ENCODE results near the gene APCDD1.
"Not testable (repeated sequence)": the region's sequence is repeated elsewhere in the genome, so short reads cannot be mapped to it uniquely, and the experiment has no call there.

Gene APCDD1

DNA sequence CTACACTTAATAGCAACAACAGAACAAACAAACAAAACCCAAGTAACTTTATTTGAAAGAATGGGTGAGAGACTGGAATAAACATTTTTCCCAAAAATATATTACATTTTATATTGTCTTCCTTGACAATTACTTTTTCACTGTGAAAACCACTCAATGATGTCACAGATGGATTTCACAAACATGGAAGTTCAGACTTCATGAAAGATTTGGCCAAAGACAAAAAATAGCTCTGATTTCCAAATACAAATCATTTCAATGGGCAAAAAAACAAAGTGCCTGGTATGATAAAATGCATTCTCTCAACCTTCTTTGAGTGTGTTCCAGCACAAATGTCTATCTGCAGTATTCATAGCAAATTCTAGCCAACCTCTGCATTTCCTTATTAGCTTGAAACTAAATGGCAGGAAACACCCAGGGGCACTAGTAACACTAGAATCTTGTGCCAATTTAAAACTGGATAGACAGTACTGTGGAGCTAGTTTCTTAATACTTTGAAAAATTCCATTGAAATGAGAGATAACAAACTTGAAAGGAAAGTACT is 42.8 kb downstream of the APCDD1 start:
- DNase-seq, result no peak

DNA sequence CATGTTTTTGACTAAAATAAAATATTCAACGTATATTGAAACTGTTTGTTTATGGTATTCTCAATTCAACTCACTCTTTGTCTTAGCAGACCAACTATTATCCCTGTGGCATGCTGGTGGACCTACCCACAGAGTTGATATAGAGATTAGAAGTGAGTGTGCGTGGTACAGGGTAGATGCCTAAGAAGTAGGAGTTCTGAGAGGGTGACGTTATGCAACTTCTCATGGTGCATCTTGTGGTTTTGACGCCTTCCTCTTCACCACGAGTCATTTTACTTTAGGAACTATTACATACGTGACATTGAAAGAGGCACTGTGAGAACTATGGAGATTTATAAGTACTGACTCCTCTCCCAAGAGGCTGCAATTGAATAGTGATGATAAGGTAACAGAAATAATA is 44.8 kb downstream of the APCDD1 start:
- peak; percentile 73 for DNase-seq

DNA sequence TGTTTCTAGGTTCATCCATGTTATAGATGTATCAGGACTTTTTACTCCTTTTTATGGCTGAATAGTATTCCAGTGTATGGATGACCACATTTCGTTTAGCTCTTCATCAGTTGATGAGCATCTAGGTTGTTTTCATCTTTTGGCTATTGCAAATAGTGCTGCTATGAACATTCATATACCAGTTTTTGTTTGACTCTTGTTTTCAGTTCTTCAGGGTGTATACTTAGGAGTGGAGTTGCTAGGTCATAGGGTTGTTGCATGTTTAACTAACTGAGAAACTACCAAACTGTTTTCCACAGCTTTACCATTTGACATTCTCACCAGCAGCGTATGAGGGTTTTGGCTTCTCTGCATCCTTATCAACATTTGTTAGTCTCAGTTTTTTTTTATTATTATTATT is 45.6 kb downstream of the APCDD1 start:
- DNase-seq, result no peak

DNA sequence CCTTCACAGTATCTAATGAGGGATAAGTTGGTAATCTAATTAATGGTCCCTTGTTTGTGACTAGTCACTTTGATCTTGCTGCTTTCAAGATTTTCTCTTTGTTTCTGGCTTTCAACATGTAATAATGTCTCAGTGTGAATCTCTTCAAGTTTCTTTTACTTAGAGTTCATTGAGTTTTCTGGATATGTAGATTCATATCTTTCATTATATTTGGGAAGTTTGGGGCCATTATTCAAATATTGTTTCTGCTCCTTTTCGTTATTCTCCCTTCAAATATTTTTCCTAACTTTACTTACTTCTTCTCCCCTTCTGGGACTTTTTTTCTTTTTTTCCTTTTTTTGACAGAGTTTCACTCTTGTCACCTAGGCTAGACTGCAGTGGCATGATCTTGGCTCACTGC is 50.3 kb downstream of the APCDD1 start:
- DNase-seq, result no peak

DNA sequence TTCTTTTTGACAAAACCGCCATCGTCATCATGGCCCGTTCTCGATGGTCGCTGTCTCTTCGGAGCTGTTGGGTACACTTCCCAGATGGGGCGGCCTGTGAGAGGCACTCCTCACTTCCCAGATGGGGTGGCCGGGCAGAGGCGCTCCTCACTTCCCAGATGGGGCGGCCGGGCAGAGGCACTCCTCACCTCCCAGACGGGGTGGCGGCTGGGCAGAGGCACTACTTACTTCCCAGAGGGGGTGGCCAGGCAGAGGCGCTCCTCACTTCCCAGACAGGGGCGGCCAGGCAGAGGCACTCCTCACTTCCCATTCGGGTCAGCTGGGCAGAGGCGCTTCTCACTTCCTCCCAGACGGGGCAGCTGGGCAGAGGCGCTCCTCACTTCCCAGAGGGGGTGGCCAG is 51.5 kb downstream of the APCDD1 start:
- DNase-seq, result not testable (repeated sequence)

DNA sequence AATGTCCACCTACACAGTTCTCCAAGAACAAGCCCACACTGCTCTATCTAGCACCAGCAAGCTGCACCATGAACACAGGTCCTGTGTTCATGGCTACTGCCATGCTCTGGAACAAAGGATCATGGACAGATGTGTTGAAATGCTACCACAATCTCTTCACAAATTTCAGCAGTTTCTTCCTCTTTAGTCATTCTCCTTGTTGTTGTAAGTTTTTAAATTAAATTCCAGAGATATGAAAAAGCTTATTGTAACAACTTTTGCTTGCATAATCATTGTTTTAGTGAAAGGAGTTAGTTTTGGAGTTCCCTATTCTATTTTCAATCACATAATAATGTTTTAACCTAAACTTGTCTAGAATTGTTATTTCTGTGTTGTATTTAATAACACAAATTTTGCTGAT is 54.2 kb downstream of the APCDD1 start:
- DNase-seq, result no peak

DNA sequence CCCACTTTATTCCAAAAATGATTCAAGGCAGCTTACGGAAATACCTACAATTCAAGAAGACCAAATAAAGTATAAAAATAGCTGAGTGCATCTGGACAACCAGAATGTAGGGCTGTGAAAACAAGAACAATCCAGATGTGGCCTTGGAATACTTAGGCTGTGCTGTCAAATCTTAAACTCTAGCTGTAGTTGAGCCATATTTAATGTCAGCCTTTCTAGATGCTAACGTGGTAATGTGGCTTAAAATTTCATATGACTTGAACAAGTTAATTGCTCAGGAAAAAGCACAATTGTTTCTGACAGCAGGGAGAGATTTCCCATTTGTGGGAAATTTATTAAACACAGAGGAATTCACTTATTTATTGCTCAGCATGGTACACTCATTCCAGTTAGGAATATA is 56.8 kb downstream of the APCDD1 start:
- no peak for DNase-seq

DNA sequence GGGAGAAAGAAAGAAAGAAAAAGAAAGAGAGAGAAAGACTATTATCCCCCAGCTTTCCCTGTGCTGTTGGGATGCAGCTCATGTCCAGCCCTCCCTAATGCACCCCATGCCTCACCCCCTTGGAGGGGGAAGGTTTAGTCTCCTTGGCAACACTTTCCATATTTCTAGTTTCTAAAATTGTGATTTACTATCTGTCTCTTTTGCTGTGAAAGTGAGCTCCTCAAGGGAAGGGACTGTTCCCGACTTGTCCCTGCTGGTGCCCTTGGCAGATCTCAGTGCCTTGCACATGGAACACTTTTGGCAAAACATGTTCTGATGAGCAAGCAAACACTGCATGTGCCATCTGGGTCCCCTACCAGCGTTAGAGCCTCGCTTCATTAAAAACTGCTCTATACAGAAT is 59.6 kb downstream of the APCDD1 start:
- DNase-seq, result no peak

DNA sequence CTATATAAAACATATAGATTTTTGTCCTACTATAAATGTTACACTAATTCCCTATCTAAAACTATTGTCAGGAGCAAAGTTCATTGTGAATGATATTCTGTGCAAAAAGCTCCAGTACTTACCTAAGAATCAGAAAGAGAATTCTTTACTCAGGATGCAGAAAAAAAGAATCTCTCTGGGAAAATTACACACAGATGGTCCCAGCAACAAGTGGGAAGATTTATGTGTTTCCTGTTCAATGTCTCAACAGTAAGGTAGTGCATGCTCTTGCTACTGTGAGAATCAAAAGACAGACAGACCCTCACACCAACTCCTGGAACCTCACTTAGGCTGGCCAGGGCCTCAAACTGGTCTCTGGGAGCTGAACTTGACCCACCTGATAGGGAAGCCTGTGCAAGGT is 60.2 kb downstream of the APCDD1 start:
- DNase-seq, result no peak

DNA sequence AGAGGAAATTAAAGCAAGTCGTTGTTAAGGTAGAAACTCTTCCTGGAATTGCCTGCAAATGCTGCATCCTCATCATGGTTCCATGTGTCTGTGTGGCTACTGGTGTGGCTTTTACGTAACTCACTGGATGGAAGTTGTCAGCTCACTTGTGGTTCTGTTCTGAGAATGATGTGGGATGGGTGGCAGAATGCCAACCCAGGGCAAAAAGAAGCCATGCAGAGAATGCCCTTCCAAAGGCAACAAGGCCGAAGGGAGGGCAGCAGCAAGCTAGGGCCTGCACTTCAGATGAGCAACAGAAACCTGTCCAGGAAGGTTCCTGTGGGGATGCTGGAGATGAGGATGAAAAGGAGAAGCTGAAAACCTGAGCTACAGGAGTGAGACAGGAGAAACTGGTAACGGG is 61.0 kb downstream of the APCDD1 start:
- no peak for DNase-seq

DNA sequence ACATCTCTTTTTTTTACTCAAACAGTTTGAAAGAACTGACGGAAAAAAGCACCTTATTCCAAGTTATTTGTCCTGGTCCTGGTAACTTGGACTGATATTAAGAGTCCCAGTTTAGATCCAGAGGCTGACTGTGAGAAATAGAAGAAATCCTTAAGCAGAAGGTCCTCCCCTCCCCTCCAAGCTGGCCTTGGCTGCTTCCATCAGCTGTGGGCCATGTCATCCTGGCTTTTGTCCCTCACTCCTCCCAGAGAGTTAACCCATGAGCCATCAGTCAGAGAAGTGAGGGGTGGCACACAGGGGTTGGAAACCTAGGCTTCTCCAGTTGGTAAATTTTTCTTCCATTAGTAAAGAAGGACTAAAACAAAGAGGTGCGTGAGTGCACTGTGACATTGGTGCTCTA is 61.6 kb downstream of the APCDD1 start:
- no peak for DNase-seq

DNA sequence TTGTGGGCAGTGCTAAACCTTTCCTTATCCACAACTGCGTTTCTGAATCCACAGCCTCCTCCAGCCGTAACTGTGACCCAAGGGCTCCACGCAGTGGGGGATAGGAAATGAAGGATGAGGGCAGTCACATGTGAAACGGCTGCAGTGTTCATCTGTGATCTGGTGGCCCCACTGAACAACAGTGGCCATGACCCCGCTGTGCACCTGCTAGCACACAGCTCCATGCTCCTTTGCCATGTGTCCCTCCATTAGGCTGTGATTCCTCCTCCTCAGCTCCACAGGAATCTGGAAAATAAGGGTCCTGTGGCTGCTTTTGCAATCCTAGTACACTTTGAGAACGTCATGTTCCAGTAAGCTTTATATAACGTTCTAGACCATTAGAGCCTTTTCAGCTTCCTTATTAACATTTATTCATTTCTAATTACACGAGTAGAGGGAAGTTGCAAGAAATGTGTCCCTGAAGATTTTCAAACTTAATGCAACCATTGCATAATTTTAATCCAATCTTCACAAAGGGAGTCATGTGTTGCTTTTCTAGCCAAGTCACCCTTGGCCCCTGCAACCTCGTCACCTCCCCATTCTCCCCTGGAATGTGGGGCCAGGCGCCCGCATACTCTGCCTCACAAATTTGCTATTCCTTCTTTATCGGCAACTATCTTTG is 64.3 kb downstream of the APCDD1 start:
- DNase-seq, result peak; percentile 70

DNA sequence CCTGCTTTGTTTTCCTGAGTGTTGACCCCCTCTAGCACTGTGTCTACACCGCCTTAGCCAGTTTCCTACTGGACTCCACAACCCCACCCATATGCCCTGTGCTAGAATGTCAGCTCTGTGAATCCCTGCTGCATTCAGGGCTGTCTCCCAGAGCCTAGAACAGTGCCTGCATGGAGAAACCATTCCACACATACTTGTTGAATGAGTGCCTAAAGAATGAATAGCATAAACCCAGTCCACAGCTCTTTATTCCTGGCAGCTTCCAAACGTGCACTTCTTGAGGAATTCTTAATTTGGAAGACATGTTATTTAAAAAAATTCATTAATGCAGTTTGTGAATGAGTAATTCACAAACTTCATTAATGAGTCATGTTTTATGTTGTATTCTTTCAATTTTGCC is 64.9 kb downstream of the APCDD1 start:
- DNase-seq, result no peak

DNA sequence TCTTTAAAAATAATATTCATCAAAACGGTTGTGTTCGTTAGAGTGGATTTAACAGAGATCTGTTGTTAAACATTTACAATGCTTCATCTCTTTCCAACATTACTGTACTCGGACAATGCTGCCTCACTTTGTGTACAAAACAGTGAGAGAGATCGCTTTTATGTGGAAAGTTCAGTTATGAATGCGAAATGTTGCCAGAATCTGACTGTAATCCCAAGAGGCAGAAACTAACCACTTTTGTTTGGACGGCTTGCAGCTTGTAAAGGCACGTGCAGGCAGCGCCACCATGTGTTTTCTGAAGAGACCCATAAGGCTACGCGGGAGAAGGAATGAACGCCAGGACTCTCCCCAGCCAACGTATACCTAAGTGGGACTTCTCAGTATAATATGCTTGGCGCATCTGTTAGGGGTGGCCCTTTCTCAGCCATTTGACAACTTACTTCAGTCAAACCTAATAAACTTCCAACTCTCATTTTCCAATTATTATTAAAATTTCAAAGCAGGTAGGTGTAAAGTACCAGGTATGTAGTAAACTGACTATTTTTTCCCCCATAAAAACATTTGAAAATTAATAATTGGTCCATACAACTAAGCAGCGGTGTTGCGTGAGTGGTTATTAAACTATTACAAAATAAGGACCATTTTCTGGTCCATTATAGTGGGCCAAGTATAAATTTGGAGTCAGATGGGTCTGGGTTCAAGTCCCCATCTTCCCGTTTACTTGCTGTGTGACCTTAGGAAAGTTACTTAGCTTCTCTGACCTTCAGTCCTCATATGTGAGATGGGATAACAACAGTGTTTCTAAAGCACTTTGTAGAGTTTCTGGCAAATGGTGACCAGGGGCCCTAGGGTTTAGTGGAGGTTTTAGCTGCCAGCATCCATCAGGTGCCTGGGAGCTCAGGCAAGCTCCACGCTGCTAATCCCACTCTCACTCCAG is 65.8 kb downstream of the APCDD1 start:
- DNase-seq, result peak; percentile 94

DNA sequence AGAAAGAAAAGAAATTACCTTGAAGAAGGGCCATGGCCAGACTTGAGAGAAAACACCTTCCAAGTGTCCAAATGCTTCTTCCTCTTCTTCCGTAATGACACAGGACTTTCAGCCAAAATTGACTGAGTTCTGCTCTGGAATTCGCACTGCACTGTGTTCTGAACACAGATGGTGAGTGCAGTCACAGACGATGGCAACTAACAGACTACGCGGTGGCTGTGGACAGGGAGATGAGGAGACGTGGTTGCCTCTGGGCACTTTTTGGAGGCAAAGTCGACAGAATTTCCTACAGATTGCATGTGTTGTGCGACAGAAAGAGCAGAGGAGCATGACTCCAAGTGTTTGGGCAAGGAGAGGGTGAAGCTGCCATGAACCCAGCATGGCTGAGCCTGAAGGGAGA is 67.1 kb downstream of the APCDD1 start:
- no peak for DNase-seq

DNA sequence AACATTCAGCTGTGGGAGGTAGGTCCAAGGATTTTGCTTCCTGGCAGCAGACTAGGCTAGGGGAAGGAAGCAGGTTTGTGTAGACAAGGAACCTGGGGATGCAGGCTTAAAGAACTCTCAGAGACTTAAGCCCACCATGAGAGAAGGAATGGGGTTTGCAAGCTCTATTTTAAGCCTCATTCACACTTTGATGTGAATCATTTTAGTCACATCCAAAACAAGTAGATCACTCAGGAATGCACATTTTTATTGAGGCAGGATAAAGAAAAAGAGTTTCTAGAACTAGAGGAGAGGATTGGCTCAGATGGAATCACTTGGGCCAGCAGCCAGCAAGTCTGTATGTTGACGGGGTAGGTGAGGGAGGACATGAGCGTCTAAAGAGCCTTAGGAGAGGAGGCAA is 68.1 kb downstream of the APCDD1 start:
- no peak for DNase-seq

DNA sequence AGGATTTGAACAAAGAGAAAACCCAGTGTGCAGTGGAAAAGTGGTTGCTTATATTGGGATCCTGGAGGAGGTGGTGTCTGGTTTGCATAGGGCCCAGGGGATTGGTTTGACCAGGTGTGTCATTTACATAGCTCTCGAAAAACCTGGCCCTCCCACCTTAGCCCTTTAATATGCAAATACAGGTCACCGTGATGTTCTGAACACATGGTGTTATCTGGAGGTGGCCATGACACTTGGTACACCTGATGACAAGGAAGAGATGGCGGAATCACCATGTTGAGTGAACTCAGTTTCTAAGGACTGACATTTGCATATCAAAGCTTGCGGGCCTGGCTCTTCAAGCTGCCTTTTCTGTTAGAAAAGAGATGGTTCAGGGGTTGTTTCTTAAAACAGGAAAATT is 69.1 kb downstream of the APCDD1 start:
- DNase-seq, result no peak

DNA sequence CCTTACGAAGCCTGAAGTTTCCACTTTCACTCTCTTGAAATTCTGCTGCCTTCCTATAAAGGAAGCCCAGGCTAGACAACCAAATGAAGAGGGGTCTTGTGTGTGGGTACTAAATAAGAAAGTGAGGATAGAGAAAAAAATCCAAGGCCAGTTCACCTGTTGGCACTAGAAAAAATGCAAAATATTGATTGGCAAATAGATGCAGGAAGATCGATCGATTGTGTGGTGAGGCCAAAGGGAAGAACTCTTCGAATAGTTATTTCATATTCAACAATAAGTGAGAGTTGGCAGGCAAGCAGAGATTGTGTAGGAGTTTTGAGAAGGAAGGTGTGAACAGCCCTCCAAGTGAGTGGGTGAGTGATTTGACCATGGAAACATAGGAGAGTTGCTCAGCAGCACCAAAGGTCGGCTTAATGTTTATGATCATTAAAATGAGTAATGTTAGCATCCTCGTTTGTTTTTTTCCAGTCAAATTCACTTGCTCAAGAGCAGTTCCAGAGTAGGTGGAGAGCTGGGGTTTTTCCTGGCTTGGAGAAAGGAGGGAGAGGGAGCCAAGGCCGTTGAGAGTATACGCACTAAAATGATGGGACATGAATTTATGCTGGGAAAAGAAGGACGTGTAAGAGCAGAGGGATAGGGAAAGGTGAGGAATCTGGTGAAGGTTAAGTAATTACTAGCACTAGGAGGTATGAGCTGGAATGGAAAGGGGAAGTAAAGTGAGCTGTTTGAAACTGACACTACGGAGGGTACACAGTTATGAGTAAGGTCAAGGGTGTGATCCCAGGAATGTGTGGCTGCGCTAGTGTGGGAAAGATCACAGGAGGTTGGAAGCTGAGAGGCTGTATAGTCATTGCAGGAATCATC is 70.3 kb downstream of the APCDD1 start:
- peak; percentile 41 for DNase-seq

DNA sequence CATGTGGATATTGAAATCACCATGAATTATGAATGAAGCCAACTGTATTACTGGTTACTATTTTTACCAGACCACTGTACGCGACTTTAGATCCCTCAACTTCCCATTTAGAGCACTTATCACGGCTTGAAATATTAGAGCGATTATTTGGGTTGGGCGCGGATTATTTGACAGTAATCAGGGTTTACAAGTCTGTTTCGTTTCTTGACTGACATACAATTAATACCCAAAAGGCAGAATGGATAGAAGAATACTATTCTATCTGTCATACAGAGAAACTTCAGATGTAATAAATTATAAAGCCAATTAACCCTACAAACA is 70.9 kb downstream of the APCDD1 start:
- DNase-seq, result peak; percentile 40

DNA sequence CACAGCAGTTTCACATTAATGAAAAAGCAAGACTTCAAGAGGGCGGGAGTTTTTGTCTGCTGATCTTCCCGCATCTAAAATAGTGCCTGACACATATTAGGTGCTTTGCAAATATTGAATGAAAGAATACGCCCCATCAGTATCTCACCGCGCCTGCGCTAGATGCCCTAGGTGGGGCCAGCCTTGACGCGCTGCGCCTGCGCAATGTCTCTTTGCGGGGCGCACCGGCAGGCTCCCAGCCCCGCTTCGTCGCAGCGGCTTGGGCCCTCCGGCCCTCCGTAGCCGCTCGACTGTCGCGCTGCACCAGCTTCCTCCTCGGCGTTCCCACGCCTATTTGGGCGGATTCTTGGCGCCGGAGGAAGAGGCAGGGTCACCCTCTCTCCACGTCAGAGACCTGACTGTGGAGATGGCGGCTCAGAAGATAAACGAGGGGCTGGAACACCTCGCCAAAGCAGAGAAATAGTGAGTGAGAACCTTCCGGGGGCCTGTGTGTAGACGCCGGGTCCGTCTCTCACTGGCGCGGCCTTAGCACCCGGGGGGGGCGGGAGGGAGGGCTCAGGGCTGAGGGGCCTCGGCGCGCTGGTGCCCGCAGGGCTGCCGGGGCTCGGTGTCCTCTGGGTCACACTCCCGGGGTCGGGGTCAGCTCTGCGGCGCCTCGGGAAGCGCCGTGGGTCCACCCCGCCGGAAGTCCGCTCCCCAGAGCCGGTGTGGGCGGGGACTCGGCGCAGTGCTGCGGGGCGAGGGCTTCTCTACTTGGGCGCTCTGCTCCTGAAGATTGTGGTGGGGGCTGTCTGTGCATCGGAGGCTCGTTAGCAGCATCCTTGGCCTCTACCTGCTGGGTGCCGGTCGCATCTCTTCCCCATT is 71.5 kb downstream of the APCDD1 start, which contains the start of gene NAPG:
Gene NAPG (plus strand): TSS at position 331 of the 864 bp plus-strand sequence. CDS start 76 bp downstream, at position 407.
- peak; percentile 97 for DNase-seq

DNA sequence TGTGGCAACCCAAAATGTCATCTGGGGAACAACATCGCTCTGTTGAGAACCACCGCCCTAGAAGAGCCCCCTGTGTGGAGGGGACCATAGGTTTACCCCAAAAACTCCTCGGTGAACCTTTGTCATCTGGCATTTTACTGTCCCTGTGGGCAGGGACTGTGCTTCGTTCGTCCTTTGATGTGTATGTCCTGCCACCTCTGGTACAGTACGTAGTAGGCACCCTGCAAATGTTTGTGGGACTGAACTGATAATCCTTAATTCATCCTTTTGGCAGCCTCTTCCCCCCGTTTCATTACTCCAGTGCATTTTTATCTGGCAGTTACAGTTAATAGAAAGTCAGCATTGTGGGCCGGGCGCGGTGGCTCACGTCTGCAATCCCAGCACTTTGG is 72.1 kb downstream of the APCDD1 start:
- DNase-seq, result peak; percentile 34

DNA sequence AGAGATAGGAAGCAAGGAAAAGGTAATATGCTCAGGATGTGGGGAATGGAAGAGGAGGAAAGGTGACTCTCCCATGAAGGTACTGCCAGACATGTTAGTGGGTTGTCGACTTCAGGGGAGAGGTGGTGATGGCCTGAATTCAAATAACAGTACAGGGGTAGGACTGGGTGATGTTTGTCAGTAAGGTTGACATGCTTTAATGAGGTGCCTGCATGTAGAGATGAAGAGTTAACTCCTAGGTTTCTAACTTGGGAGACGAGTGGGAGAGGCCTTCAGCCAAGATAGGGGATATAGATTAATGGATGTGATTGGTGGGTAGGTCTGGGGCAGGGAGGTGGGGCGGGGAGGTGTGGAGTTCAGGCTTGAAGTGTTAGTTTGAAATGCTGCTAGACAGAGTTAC is 74.0 kb downstream of the APCDD1 start:
- DNase-seq, result no peak
